NCI-H69 (cell line): Measurements from ENCODE around the gene SRD5A3.

Experiments
- DNase-seq: peaks from one replicate; lab custom pipeline; 2025; lab: John Stamatoyannopoulos, UW

The SRD5A3 gene

DNA sequence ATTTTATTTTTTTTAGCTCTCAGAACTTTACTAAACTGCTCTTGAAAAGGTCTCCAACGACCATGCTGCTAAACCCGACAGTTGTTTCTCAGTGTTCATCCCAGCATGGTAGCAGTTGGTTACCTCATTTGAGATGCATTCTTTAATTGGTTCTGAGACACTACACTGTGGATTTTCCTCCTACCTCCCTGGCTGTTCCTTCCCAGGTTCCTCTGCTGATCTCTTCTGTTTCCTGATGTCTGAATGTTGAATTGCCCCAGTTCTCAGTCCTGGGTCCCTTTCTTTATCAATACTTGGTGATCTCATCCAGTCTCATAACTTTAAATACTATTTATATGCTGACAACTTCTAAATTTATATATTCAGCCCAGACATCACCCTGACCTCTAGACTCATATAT lies 30.7 kb downstream of the SRD5A3 start:
- DNase-seq: no peak

DNA sequence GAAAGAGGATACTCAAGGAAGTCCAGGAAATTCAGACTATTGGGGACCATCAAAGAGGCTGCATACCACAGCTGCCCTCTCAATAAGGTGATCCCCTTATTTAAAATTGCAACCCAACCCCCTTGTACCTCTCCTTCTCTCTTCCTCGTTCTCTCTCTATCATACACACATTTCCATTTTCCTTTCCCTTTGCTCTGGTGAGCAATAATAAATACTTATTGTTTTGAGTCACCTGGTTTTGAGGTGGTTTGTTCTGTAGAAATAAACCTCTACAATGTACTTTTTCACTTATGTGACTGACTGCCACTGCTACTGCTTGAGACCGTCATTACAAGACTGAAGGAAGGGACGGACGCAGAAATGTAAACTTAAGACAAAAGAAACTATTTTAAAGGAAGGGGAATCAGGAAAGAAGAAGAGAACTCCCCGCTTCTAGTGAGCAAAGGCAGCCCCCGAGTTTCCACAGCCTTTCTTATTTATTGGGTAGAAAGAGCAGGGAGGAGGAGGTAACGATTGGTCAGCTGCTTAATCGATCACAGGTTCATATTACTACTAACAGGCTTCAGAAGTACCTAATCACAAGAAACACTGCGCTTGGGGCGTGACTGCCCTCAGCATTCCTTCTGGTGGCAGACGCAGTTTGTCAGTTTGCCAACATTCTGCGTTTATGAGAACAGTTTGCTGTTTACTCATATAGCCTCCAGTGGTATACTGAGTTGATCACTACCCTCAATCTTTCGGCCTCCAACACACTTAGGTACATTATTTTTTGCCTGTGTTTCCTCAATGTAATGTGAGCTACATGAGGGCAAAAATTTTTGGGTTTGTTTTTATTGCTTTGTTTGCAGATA lies 32.8 kb downstream of the SRD5A3 start:
- peak; percentile 49 for DNase-seq

GRCh38 chr4:55380576-55380975 lies 34.5 kb downstream of the SRD5A3 start:
- no peak for DNase-seq

- no peak for DNase-seq
Measured at GRCh38 chr4:55381502-55381901, 35.5 kb downstream of the SRD5A3 start.

DNA sequence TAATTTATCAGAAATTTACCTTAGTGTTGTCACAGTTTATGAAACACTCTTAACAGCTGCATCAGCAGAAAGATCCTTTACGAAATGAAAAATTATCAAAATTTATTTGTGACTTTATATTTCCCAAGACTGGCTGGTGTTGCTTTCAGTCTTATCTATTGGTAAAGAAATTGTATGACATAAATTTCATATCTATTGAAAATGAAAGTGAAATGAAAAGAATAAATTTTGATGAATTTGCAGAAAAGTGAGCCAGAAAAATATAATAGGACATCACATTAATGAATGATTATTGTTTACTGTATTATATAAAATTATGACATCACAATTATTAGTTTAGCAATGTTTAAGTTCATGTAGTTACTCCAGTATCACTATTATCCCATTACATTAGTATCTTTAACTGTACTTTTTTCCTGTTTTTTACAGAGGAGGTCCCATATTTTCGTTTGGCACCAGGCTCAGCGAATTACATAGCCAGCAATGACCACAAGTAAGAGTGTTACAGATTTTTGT lies 36.5 kb downstream of the SRD5A3 start:
- no peak for DNase-seq

DNA sequence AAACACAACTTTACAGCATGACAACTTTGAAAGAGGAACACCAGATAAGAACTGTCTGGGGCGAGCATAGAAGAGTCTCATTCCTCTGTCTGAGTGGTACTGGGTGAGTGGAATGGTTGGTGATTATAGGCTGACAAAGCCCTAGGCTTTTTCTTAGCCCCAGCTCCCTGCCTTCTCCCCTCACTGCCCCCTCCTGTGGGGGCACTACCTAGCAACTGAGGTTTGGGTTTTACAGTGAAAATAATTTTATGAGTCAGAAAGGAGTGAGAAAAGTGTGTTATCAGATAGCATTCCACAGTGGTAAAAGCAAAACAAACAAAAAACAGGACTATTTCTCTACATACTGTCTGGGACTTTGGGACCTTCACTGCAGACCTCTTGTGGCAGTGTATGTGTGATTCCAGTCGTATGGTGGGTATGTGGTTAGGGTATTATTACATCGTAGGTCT lies 39.2 kb downstream of the SRD5A3 start:
- DNase-seq: no peak

- peak; percentile 14 for DNase-seq
Measured at GRCh38 chr4:55386073-55386472, 40.0 kb downstream of the SRD5A3 start.

DNA sequence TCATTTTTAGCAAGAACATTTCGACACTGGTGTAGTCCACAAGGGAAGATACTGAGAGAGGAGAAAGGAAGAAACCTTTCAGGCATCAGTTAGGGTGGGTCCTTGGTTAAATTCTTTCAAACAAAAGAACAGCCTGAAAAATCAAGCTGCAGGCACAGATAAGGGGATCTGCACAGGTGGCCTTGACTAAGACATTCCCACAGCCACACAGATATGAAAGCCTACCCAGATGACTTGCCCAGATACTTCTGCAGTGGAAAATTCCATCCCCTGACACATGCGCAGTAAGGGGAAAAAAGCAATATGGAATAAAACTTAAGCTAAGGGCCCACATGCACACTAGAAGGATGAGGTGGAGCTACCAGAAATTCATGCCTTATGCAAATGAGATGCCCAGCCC lies 40.8 kb downstream of the SRD5A3 start:
- no peak for DNase-seq

GRCh38 chr4:55393461-55394320 lies 47.6 kb downstream of the SRD5A3 start:
- peak; percentile 70 for DNase-seq

- DNase-seq: no peak
Measured at GRCh38 chr4:55395218-55395528, 49.1 kb downstream of the SRD5A3 start.

DNA sequence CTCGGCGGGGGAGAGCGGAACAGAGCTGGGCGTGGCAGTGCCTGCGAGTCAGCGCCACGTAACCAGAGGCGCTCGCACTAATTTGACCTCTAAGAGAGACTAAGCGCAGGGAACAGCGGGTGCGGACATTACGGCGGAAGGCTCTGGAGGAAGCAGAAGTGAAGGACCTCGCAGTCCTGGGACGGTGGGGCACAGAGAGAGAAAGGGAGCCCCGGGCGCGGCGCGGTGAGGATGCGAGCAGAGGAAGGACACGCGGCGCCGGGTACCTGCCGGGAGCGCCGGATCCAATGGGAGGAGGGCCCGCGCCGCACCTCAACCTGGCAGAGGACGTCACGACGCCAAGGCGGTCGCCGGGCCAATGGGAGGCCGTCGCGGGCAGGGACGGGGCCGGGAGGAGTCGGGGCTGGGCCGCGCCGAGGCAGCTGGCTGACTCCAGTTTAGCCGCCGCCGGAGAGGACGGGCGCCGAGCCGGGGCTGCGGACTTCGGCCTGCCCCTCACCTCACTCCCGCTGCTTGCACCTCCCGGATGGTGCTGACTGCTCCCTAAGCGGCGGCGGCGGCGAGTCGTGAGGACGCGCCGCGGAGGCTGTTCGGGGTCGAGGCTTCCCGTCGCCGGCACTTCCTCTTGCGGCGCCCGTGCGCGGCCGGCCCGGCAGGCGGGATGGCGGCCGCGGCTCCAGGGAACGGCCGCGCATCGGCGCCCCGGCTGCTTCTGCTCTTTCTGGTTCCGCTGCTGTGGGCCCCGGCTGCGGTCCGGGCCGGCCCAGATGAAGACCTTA lies 49.7 kb downstream of the SRD5A3 start, which contains the start of gene TMEM165:
TMEM165 (plus strand) TSS at position 429 of the 779 bp plus-strand sequence; CDS start at position 662, 233 bp downstream.
- peak; percentile 93 for DNase-seq

DNA sequence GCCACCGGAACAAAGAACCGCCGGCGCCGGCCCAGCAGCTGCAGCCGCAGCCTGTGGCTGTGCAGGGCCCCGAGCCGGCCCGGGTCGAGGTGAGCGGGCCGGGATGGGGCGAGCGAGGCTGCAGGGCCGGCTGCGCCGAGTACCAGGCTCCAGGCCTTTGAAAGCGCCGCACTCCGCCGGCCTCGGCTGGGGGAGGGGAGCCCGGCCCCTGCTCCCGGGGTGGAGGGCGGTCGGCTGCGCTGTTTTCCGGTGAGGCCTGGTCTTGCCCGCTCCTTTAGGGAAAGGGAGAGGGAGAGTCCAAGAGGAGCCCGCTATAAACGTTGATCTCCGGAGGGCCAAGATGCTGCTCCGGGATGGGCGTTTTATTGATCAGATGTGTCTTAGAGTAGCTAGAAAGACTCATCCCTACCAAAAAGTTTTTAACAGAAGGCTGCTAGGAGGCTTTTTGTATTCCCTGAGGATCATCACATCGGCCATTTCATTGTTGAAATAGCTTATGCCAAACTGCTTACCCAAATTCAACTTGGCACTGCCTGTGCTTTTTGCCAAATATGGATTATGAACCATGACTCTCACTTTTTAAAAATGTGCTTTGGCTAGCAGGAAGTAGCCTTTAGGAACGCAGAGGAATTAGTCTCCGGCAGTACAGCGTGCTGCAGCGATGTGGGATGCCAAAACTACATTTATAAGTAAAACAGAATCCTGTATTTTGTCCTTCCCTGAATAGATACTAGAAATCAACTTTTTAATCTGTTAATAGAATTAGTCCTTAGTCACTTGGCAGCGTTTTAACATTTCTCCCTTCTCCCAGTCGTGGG lies 50.5 kb downstream of the SRD5A3 start:
- peak; percentile 49 for DNase-seq

GRCh38 chr4:55397126-55397436 lies 51.0 kb downstream of the SRD5A3 start:
- DNase-seq: peak; percentile 40

DNA sequence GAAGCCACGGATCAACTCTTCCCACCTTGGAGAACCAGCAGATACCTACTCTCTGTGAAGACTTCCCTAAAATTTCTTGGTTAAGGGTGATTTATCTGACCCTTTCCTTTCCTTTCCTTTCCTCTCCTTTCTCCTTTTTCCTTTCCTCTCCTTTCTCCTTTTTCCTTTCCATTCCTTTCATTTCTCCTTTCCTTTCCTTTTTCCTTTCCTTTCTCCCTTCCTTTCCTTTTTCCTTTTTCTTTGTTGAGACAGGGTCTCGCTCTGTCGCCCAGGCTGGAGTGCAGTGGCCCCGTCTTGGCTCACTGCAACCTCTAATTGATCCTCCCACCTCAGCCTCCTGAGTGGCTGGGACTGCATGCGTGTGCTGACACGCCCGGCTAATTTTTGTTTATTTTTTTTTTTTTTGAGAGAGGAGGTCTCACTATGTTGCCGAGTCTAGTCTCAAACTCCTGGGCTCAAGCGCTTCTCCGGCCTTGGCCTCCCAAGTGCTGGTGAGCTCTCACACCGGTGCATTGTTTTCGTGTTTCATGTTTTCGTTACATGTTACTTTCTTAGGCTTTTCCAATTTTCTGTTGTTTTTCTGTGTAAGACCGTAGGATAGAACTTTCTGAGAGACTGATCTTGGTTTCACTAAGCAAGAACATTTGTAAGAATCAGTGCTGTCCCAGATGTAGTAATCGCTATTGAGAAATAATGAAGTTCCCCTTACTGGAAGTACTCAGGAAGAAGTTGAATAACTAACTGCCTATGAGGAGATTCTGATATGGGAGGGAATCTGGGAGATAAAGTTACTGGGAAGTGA lies 51.7 kb downstream of the SRD5A3 start:
- DNase-seq: peak; percentile 46

DNA sequence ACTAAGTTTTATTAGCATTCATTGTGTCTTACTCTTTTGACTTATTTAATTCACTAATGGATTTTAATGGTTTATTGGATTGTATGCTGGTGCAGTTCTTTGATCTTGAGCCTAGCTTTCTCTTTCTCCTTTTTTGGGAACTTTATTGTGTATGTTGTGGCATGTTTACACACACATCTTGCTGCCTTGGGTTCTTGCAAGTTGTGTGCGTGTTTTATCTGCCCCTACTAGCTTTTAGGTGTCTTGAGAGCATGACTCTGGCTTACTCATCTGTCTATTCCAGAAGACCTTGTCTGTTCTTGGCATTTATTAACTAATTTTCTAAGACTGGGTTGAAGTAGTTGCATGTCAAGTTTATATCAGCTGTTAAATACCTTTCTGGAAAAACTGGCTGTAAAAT lies 52.4 kb downstream of the SRD5A3 start:
- DNase-seq: no peak

- no peak for DNase-seq
Measured at GRCh38 chr4:55398966-55399365, 52.9 kb downstream of the SRD5A3 start.

DNA sequence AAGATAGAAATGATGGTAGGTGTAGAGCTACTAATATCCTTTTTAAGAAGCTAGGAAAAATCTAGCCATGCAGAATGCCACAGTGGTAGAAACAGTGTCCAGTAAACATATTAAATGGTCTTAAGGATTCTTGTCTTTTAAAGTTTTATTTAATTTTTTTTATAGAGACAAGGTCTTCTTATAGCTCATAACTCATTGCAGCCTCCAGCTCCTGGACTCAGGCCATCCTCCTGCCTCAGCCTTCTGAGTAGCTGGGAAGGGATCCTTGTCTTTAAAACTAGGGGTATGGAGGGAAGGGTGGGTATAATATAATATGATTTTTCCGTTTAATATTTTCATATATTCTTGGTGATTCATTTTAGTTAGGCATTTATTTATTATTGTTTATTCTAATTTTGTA lies 53.5 kb downstream of the SRD5A3 start:
- peak; percentile 1 for DNase-seq

DNA sequence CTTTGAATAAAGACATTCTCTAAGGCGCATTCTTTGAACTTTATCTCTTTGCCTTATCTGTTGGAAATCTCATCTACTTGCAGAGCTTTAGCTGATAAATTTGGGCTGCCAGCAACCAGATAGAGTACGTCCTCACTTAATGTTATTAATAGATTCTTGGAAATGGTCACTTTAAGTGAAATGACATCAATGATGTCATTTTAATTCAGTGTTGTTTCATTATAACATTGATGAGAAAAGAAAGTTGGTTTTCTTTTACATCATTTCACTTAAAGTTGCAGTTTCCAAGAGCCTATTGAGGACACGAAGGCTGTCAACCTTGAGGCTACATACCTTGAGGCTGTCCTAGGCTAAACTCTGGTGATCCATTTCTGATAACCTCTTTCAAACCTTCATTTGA lies 59.0 kb downstream of the SRD5A3 start:
- DNase-seq: no peak

- DNase-seq: no peak
Measured at GRCh38 chr4:55406545-55406944, 60.5 kb downstream of the SRD5A3 start.

- no peak for DNase-seq
Measured at GRCh38 chr4:55407119-55407518, 61.1 kb downstream of the SRD5A3 start.
